22Rv1 (cell line): ENCODE data around the gene SET.

ENCODE experiments used
- ZFX ChIP-seq: fragments of 450-650 bp; IDR thresholded peaks from 2 replicates; pipeline ENCODE4 v1.6.1; 2017; ENCODE audit warnings: antibody characterized with exemption, borderline replicate concordance
- TF ChIP-seq, protein P1 (sequence below): fragments of 450-650 bp; IDR thresholded peaks from 2 replicates; pipeline ENCODE4 v1.5.1; 2017; ENCODE audit warnings: mild to moderate bottlenecking

- TF ChIP-seq, protein P1, sequence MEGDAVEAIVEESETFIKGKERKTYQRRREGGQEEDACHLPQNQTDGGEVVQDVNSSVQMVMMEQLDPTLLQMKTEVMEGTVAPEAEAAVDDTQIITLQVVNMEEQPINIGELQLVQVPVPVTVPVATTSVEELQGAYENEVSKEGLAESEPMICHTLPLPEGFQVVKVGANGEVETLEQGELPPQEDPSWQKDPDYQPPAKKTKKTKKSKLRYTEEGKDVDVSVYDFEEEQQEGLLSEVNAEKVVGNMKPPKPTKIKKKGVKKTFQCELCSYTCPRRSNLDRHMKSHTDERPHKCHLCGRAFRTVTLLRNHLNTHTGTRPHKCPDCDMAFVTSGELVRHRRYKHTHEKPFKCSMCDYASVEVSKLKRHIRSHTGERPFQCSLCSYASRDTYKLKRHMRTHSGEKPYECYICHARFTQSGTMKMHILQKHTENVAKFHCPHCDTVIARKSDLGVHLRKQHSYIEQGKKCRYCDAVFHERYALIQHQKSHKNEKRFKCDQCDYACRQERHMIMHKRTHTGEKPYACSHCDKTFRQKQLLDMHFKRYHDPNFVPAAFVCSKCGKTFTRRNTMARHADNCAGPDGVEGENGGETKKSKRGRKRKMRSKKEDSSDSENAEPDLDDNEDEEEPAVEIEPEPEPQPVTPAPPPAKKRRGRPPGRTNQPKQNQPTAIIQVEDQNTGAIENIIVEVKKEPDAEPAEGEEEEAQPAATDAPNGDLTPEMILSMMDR: no peak
- TF ChIP-seq ZFX: no peak
Observed at GRCh38 chr9:128723866-128724743, 35.1 kb downstream of the SET start, which contains the start of gene ZDHHC12.
